Neural cell (in vitro differentiated cells): Measurements from ENCODE around the gene TTC23. TPM values are rescaled to one million over a fixed set of nuclear protein-coding genes. Genes with fewer than 3 reads are reported as not detected.
"Not testable (repeated sequence)": the region's sequence is repeated elsewhere in the genome, so short reads cannot be mapped to it uniquely, and the experiment has no call there.

ENCODE experiments used
- H2AFZ ChIP-seq: fragments of 200-600, 300-800 bp; sonication (generic), shearing (Covaris generic); 2 replicates; pipeline ENCODE4 v1.6.0; 2014; ENCODE audit warnings: low read depth, mild to moderate bottlenecking, antibody characterized with exemption, low read length, moderate library complexity
- H3F3A ChIP-seq: fragments of 200-600 bp; shearing (Covaris generic); 2 replicates; pipeline ENCODE4 v1.6.1; 2016; ENCODE audit warnings: mild to moderate bottlenecking, moderate library complexity, mixed read lengths, antibody characterized with exemption, low read length; ENCODE audit not compliant: insufficient read depth, poor library complexity, severe bottlenecking
- H3K27ac ChIP-seq: fragments of 200-600, 300-800 bp; sonication (generic), shearing (Covaris generic); 2 replicates; pipeline ENCODE4 v1.5.1; 2014; ENCODE audit warnings: mild to moderate bottlenecking, low read length, moderate library complexity
- H3K27me3 ChIP-seq: fragments of 300-800, 200-600 bp; sonication (generic), shearing (Covaris generic); 2 replicates; pipeline ENCODE4 v1.6.0; 2014; ENCODE audit warnings: mild to moderate bottlenecking, low read depth, low read length, moderate library complexity; ENCODE audit not compliant: insufficient read depth
- H3K36me3 ChIP-seq: fragments of 300-800, 200-600 bp; sonication (generic), shearing (Covaris generic); 2 replicates; pipeline ENCODE4 v1.5.1; 2014; ENCODE audit warnings: mild to moderate bottlenecking, antibody characterized with exemption, low read length, moderate library complexity; ENCODE audit not compliant: insufficient read depth
- H3K4me2 ChIP-seq: fragments of 300-800, 200-600 bp; sonication (generic), shearing (Covaris generic); 2 replicates; pipeline ENCODE4 v1.6.0; 2014; ENCODE audit warnings: mild to moderate bottlenecking, low read length
- H3K4me3 ChIP-seq: fragments of 300-800, 200-600 bp; sonication (generic), shearing (Covaris generic); 2 replicates; pipeline ENCODE4 v1.5.1; 2014; ENCODE audit warnings: mild to moderate bottlenecking, low read length, moderate library complexity
- H3K79me2 ChIP-seq: fragments of 200-600 bp; shearing (Covaris generic); replicated peaks from 2 replicates; pipeline ENCODE4 v1.6.0; 2014; ENCODE audit warnings: mild to moderate bottlenecking, low read length, moderate library complexity; ENCODE audit not compliant: insufficient read depth
- H3K9ac ChIP-seq: fragments of 300-800, 200-600 bp; sonication (generic), shearing (Covaris generic); 2 replicates; pipeline ENCODE4 v1.6.1; 2016; ENCODE audit warnings: mild to moderate bottlenecking, low read length, mixed read lengths
- H3K9me2 ChIP-seq: fragments of 200-600 bp; shearing (Covaris generic); 2 replicates; pipeline ENCODE4 v1.6.1; 2016; ENCODE audit warnings: mild to moderate bottlenecking, low read length, mixed read lengths; ENCODE audit not compliant: insufficient read depth
- H3K9me3 ChIP-seq: fragments of 200-600, 300-800 bp; sonication (generic), shearing (Covaris generic); 2 replicates; pipeline ENCODE4 v1.6.1; 2016; ENCODE audit warnings: mild to moderate bottlenecking, mixed run types, low read length, moderate library complexity, mixed read lengths
- H4K20me1 ChIP-seq: fragments of 200-600 bp; shearing (Covaris generic); 2 replicates; pipeline ENCODE4 v1.6.1; 2016; ENCODE audit warnings: mild to moderate bottlenecking, mixed run types; ENCODE audit not compliant: insufficient read depth
- CTCF ChIP-seq: fragments of 450-650 bp; IDR thresholded peaks from 2 replicates; pipeline ENCODE4 v1.5.1; 2014; ENCODE audit warnings: antibody characterized with exemption, mild to moderate bottlenecking, moderate library complexity; ENCODE audit not compliant: poor library complexity, severe bottlenecking
- EP300 ChIP-seq: fragments of 450-650 bp; conservative IDR thresholded peaks from 2 replicates; pipeline ENCODE4 v1.6.1; 2014; ENCODE audit warnings: antibody characterized with exemption, mild to moderate bottlenecking, moderate library complexity; ENCODE audit not compliant: poor library complexity, severe bottlenecking
- EZH2 ChIP-seq: fragments of 200-600, 300-800 bp; shearing (Covaris generic), sonication (generic); IDR thresholded peaks from 2 replicates; pipeline ENCODE4 v1.6.1; 2014; ENCODE audit warnings: antibody characterized with exemption, low read length, borderline replicate concordance, mild to moderate bottlenecking; ENCODE audit not compliant: insufficient read depth, poor library complexity, severe bottlenecking
- MXI1 ChIP-seq: fragments of 450-650 bp; conservative IDR thresholded peaks from 2 replicates; pipeline ENCODE4 v1.6.1; 2014; ENCODE audit warnings: antibody characterized with exemption, mild to moderate bottlenecking; ENCODE audit not compliant: poor library complexity, severe bottlenecking
- POLR2AphosphoS5 ChIP-seq: IDR thresholded peaks from 2 replicates; pipeline ENCODE4 v1.6.1; 2012
- RAD21 ChIP-seq: fragments of 450-650 bp; conservative IDR thresholded peaks from 2 replicates; pipeline ENCODE4 v1.6.1; 2014; ENCODE audit warnings: antibody characterized with exemption, mild to moderate bottlenecking, moderate library complexity
- REST ChIP-seq: IDR thresholded peaks from 2 replicates; pipeline ENCODE4 v1.6.1; 2012; ENCODE audit warnings: borderline replicate concordance
- SMC3 ChIP-seq: fragments of 450-650 bp; conservative IDR thresholded peaks from 2 replicates; pipeline ENCODE4 v1.6.1; 2014; ENCODE audit warnings: antibody characterized with exemption, mild to moderate bottlenecking, moderate library complexity; ENCODE audit not compliant: poor library complexity
- TAF1 ChIP-seq: IDR thresholded peaks from 2 replicates; pipeline ENCODE4 v1.6.1; 2012; ENCODE audit warnings: low read depth
- polyA plus RNA-seq: library from polyadenylated mRNA; depleted of rRNA; stranded (reverse); fragments of >200 nt; gene quantifications from 2 replicates; pipeline ENCODE4 v1.2.3, GENCODE V29; 2014

TTC23 gene
- polyA plus RNA-seq, 1 donor from 2014 or later, result 6.2 TPM

GRCh38 chr15:99238849-99239248 lies 10.5 kb downstream of the TTC23 start:
- no peaks in the 10 kb centered on the region for H3K27me3 ChIP-seq
- H4K20me1 ChIP-seq, result no peaks in the 10 kb centered on the region
- H3K9me2 ChIP-seq, result no peaks in the 10 kb centered on the region
- no peaks in the 10 kb centered on the region for H3K79me2 ChIP-seq
- no peaks in the 10 kb centered on the region for H3K36me3 ChIP-seq
- H3K9ac ChIP-seq, result no peak overlapping the region
- no peak overlapping the region for H3K27ac ChIP-seq
- no peak overlapping the region for H3K4me3 ChIP-seq
- no peaks in the 10 kb centered on the region for H3K9me3 ChIP-seq
- H2AFZ ChIP-seq, result no peak overlapping the region
- no peak overlapping the region for H3K4me2 ChIP-seq
- TF ChIP-seq EZH2 (no peak), POLR2AphosphoS5 (no peak), RAD21 (no peak), REST (no peak), EP300 (no peak), SMC3 (no peak), CTCF (no peak), MXI1 (no peak), TAF1 (no peak)
- H3F3A ChIP-seq, result no peaks in the 10 kb centered on the region

- not testable (repeated sequence) for H3K9me3 ChIP-seq, H3F3A ChIP-seq, H3K4me3 ChIP-seq, H3K9ac ChIP-seq, H2AFZ ChIP-seq, H4K20me1 ChIP-seq, H3K27me3 ChIP-seq, H3K27ac ChIP-seq, H3K79me2 ChIP-seq, H3K9me2 ChIP-seq, H3K36me3 ChIP-seq, H3K4me2 ChIP-seq
Observed at GRCh38 chr15:99234160-99234559, 15.2 kb downstream of the TTC23 start.

GRCh38 chr15:99232740-99233139 lies 16.6 kb downstream of the TTC23 start:
- Histone ChIP-seq H2AFZ (no peak overlapping the region), H3K9me3 (no peaks in the 10 kb centered on the region), H3K9me2 (no peaks in the 10 kb centered on the region), H3K79me2 (no peaks in the 10 kb centered on the region), H3F3A (no peaks in the 10 kb centered on the region), H3K9ac (no peak overlapping the region), H4K20me1 (no peaks in the 10 kb centered on the region), H3K36me3 (no peaks in the 10 kb centered on the region), H3K4me2 (no peak overlapping the region), H3K27ac (no peak overlapping the region), H3K27me3 (no peaks in the 10 kb centered on the region), H3K4me3 (no peak overlapping the region)
- TF ChIP-seq POLR2AphosphoS5 (no peak), EZH2 (no peak), TAF1 (no peak), EP300 (no peak), REST (no peak), RAD21 (no peak), SMC3 (no peak), CTCF (no peak), MXI1 (no peak)
